B cell (primary cell): ENCODE results near the gene ZNF433. TPM values are rescaled to one million over a fixed set of nuclear protein-coding genes. Genes with fewer than 3 reads are reported as not detected.

Experiments
- ATAC-seq: fragments of 200-7000 bp; cut with Tn5 transposase; one replicate; pipeline ENCODE4 v1.10.0; 2021; ENCODE audit warnings: low read depth, mild to moderate bottlenecking, moderate number of reproducible peaks, moderate library complexity
- CTCF ChIA-PET: fragments of 350-600 bp; sonication (Branson Sonifier 250); formaldehyde crosslinking; loops from one replicate; lab custom pipeline; 2021; ENCODE audit warnings: antibody characterized with exemption, inconsistent platforms; lab: Charles Lee
- POLR2A ChIA-PET: fragments of 350-600 bp; sonication (Branson Sonifier 250); formaldehyde crosslinking; loops from one replicate; lab custom pipeline; 2021; ENCODE audit warnings: antibody characterized with exemption; lab: Charles Lee
- DNase-seq: peaks from one replicate; pipeline ENCODE4 v3.0.0; 2013
- H2AFZ ChIP-seq: 2 replicates; pipeline ENCODE4 v1.6.1; 2012; ENCODE audit warnings: mild to moderate bottlenecking, low read depth, low read length; ENCODE audit not compliant: insufficient read depth, poor library complexity, severe bottlenecking
- H3K27ac ChIP-seq, 2 donors: 1 replicate in 1 of 2; 2 replicates in 1 of 2; pipeline ENCODE4 v1.5.1; 2012 to 2013; ENCODE audit warnings: low read length in 2 of 2, mild to moderate bottlenecking in 2 of 2, moderate library complexity in 1 of 2
- H3K27me3 ChIP-seq, 4 experiments: fragments of 200-600 bp in 1 of 4; sonication (generic) in 1 of 4; replicated peaks in 1 of 4; 1 replicate in 2 of 4; 2 replicates in 2 of 4; pipeline versions ENCODE4 v1.6.1 to v1.7.0; 2013 to 2016; ENCODE audit warnings: low read length in 3 of 4, mild to moderate bottlenecking in 2 of 4, mixed read lengths in 1 of 4, moderate library complexity in 1 of 4; ENCODE audit not compliant: insufficient read depth in 4 of 4, control insufficient read depth in 3 of 4; ENCODE audit errors: control extremely low read depth in 1 of 4
- H3K36me3 ChIP-seq, 2 experiments: replicated peaks in 1 of 2; 1 replicate in 1 of 2; 2 replicates in 1 of 2; pipeline versions ENCODE4 v1.6.1 to v1.7.1; 2013; ENCODE audit warnings: low read length in 1 of 2; ENCODE audit not compliant: insufficient read depth in 2 of 2, control insufficient read depth in 1 of 2; ENCODE audit errors: control extremely low read depth in 1 of 2, extremely low read depth in 1 of 2
- H3K4me1 ChIP-seq, 2 donors: fragments of 200-600 bp in 1 of 2; sonication (generic) in 1 of 2; 1 replicate in 1 of 2; 2 replicates in 1 of 2; pipeline versions ENCODE4 v1.5.1 to v1.6.1; 2013 to 2017; ENCODE audit warnings: low read length in 2 of 2; ENCODE audit not compliant: control insufficient read depth in 2 of 2, insufficient read depth in 2 of 2
- H3K4me2 ChIP-seq: replicated peaks from 2 replicates; pipeline ENCODE3; 2012; ENCODE audit warnings: mild to moderate bottlenecking, low read depth, low read length; ENCODE audit not compliant: poor library complexity, severe bottlenecking
- H3K4me3 ChIP-seq, 5 experiments: fragments of 200-600 bp in 1 of 5; sonication (generic) in 1 of 5; 1 replicate in 3 of 5; 2 replicates in 2 of 5; pipeline versions ENCODE4 v1.5.1 to v1.7.0; 2011 to 2016; ENCODE audit warnings: low read length in 4 of 5, mild to moderate bottlenecking in 4 of 5, low read depth in 2 of 5, control low read depth in 1 of 5, moderate library complexity in 1 of 5; ENCODE audit not compliant: insufficient read depth in 1 of 5; ENCODE audit errors: control extremely low read depth in 1 of 5, extremely low read depth in 1 of 5
- H3K79me2 ChIP-seq: fragments of 200-600 bp; sonication (generic); one replicate; pipeline ENCODE4 v1.6.0; 2016; ENCODE audit warnings: low read length; ENCODE audit not compliant: control insufficient read depth, insufficient read depth
- H3K9ac ChIP-seq: fragments of 200-600 bp; sonication (generic); 2 replicates; pipeline ENCODE4 v1.6.1; 2017; ENCODE audit warnings: mild to moderate bottlenecking, low read length, moderate library complexity
- H3K9me3 ChIP-seq, 3 donors: one replicate each; pipeline versions ENCODE4 v1.6.1 to v1.7.1; 2013; ENCODE audit warnings: low read length in 2 of 3; ENCODE audit not compliant: control insufficient read depth in 2 of 3, insufficient read depth in 1 of 3; ENCODE audit errors: control extremely low read depth in 1 of 3
- H4K20me1 ChIP-seq: 2 replicates; pipeline ENCODE4 v1.6.0; 2012; ENCODE audit warnings: mild to moderate bottlenecking, low read length; ENCODE audit not compliant: insufficient read depth, control insufficient read depth, poor library complexity, severe bottlenecking
- H3K27ac Mint-ChIP-seq: one replicate; pipeline ENCODE4 v1.8.0; 2021; ENCODE audit warnings: mixed read lengths
- H3K27me3 Mint-ChIP-seq: one replicate; pipeline ENCODE4 v1.8.0; 2021; ENCODE audit warnings: mixed read lengths
- H3K4me1 Mint-ChIP-seq: one replicate; pipeline ENCODE4 v1.8.0; 2021; ENCODE audit warnings: mixed read lengths
- H3K4me3 Mint-ChIP-seq: one replicate; pipeline ENCODE4 v1.8.0; 2021; ENCODE audit warnings: mixed read lengths
- H3K9me3 Mint-ChIP-seq: one replicate; pipeline ENCODE4 v1.8.0; 2022; ENCODE audit warnings: mixed read lengths; ENCODE audit not compliant: insufficient read depth
- EZH2 ChIP-seq: IDR thresholded peaks from 2 replicates; pipeline ENCODE4 v1.6.1; 2012; ENCODE audit warnings: borderline replicate concordance, low read depth, mild to moderate bottlenecking, moderate library complexity, low read length; ENCODE audit not compliant: insufficient read depth, poor library complexity, severe bottlenecking
- WGBS: methylation state at CpG from one replicate; pipeline ENCODE4 v1.1.5; 2013; ENCODE audit warnings: missing lambda C conversion rate; ENCODE audit not compliant: insufficient coverage; 5-methylcytosine and 5-hydroxymethylcytosine counted together
- intact Hi-C: fragments of 100-400 bp; cut with micrococcal nuclease; formaldehyde crosslinking; loops from one replicate; pipeline ENCODE4 v1.10.0; 2022
- polyA plus RNA-seq: library from polyadenylated mRNA; depleted of rRNA; stranded (reverse); fragments of >200 nt; gene quantifications from 2 replicates; pipeline ENCODE4 v1.2.3, GENCODE V29; 2012
- total RNA-seq, 2 donors: library from RNA; stranded (reverse); fragments of 120-200 nt in 1 of 2; gene quantifications; 1 replicate in 1 of 2; 2 replicates in 1 of 2; pipeline versions ENCODE4 v1.2.3 to v1.2.4, GENCODE V29; 2013 to 2022
- TF ChIP-seq, protein P1 (sequence below): fragments of 200-600 bp; IDR thresholded peaks from one replicate; pipeline ENCODE4 v1.8.0; 2022; ENCODE audit warnings: antibody characterized with exemption, mild to moderate bottlenecking

The ZNF433 gene
- total and polyA plus RNA-seq, 2 donors (not counting 1 experiment from before 2014, with no cell fraction given), result 1.3 to 7.3 TPM

DNA sequence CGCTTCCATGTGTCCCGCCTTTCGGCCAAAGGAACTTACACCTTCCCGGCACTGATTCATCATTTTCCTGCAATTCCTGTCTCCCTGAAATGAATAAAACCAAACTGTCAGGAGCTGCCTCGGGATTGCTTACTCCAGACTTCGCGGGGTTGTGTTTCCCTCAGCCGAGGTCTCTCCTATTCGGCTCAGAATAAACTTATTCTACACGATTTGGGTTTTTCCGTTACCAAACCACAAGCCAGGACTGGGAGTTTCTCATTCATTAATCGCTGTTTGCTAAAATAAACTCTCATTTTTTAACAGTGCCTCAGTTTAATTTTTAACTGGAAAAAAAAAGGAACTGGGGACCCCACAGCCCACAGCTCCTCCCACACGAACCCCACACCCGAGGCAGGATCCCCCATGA, 16.6 kb upstream of the ZNF433 start:
- Mint-ChIP-seq H3K4me1 (peaks cover 10% of the 10 kb centered on the region), H3K27ac (no peak overlapping the region), H3K4me3 (peak overlapping the region; percentile 71), H3K9me3 (peaks cover 2% of the 10 kb centered on the region), H3K27me3 (peaks cover 19% of the 10 kb centered on the region)
- 3% methylated on average over 11 of the region's 14 CpGs for WGBS
- DNase-seq (no peak), ATAC-seq (no peak)
- Histone ChIP-seq H3K9ac (peak overlapping the region; percentile 79), H3K4me3 (peak overlapping the region; percentile 50 to 91 (median 70)), H3K4me2 (peak overlapping the region; percentile 93), H3K9me3 (peaks cover 0 to 3% (median 1%) of the 10 kb centered on the region in 3 donors), H3K27me3 (peaks cover 0 to 3% (median 1%) of the 10 kb centered on the region in 4 experiments), H3K79me2 (no peaks in the 10 kb centered on the region), H3K36me3 (no peaks in the 10 kb centered on the region), H3K27ac (no peak overlapping the region), H2AFZ (peak overlapping the region; percentile 90), H3K4me1 (peaks cover 9 to 14% of the 10 kb centered on the region in 2 donors), H4K20me1 (no peaks in the 10 kb centered on the region)
- POLR2A ChIA-PET, result interaction anchor here (1.1 to 1.4 kb wide), 2 partner anchors 16 to 87 kb away, joined by 3 to 5 read pairs; partner anchors contain the start of genes ZNF433 and ZNF763
- intact Hi-C loops, result no loop called here
- CTCF ChIA-PET, result interaction anchor here (0.6 to 2.0 kb wide), 7 partner anchors 8 to 255 kb away, joined by 3 to 15 read pairs (median 4); partner anchors contain the start of gene ZNF763
- TF ChIP-seq EZH2, result no peak
- TF ChIP-seq, protein P1, sequence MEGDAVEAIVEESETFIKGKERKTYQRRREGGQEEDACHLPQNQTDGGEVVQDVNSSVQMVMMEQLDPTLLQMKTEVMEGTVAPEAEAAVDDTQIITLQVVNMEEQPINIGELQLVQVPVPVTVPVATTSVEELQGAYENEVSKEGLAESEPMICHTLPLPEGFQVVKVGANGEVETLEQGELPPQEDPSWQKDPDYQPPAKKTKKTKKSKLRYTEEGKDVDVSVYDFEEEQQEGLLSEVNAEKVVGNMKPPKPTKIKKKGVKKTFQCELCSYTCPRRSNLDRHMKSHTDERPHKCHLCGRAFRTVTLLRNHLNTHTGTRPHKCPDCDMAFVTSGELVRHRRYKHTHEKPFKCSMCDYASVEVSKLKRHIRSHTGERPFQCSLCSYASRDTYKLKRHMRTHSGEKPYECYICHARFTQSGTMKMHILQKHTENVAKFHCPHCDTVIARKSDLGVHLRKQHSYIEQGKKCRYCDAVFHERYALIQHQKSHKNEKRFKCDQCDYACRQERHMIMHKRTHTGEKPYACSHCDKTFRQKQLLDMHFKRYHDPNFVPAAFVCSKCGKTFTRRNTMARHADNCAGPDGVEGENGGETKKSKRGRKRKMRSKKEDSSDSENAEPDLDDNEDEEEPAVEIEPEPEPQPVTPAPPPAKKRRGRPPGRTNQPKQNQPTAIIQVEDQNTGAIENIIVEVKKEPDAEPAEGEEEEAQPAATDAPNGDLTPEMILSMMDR, result no peak

DNA sequence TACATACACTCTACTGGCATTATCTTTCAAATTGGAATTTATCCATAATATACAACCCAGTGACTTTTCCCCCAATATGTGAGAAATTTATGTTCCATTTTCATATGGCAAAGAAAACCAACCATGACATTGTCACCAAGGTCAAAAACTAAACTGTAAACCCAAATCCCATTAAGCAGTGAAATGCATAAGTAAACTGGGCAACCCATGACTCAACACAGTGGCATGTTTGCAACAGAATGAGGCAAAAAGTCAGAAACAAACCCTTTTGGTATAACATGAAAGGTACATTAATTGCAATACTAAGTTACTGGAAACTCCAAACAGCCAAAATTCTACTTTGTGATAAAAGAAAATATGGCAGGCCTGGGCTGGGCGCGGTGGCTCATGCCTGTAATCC, 12.4 kb upstream of the ZNF433 start:
- no peak for DNase-seq
- CTCF ChIA-PET, result no interaction called here
- Histone ChIP-seq H4K20me1 (no peaks in the 10 kb centered on the region), H3K27ac (no peak overlapping the region), H3K4me3 (no peak overlapping the region), H3K4me2 (no peak overlapping the region), H3K9me3 (peaks cover 17 to 25% (median 22%) of the 10 kb centered on the region in 3 donors), H3K79me2 (no peaks in the 10 kb centered on the region), H3K9ac (no peak overlapping the region), H3K36me3 (no peaks in the 10 kb centered on the region), H3K27me3 (peaks cover 0 to 2% (median 0%) of the 10 kb centered on the region in 4 experiments), H3K4me1 (peaks cover 6 to 9% of the 10 kb centered on the region in 2 donors), H2AFZ (no peak overlapping the region)
- ATAC-seq, result no peak
- intact Hi-C loops, result no loop called here
- Mint-ChIP-seq H3K9me3 (peaks cover 12% of the 10 kb centered on the region), H3K4me3 (no peak overlapping the region), H3K27me3 (no peaks in the 10 kb centered on the region), H3K27ac (no peak overlapping the region), H3K4me1 (peaks cover 8% of the 10 kb centered on the region)
- POLR2A ChIA-PET, result no interaction called here
- 90% methylated on average over 2 of the region's 2 CpGs for WGBS
- no peak for TF ChIP-seq EZH2
